ENCODE data around the gene MYO1E.

MYO1E gene

GRCh38 chr15:59372352-59373211, at the start of gene MYO1E:
MYO1E (minus strand) TSS chr15:59372871; CDS start chr15:59372500, 371 bp downstream.
- DNase-seq (ENCODE audit: extremely low read depth, low read depth) = peak; percentile 97
- no peak for TF ChIP-seq CTCF (IDR thresholded peaks at IDR 0.05; ENCODE audit: low read depth, low read length, missing control alignments)
- peak within 1 kb of the TSS; percentile 93 for H3K4me3 ChIP-seq (replicated peaks; ENCODE audit: low read depth, low read length)

GRCh38 chr15:59420986-59421618, 48.4 kb upstream of the MYO1E start:
- H3K4me3 ChIP-seq (replicated peaks; ENCODE audit: low read depth, low read length) = no peak overlapping the region
- TF ChIP-seq CTCF (IDR thresholded peaks at IDR 0.05; ENCODE audit: low read depth, low read length, missing control alignments) = no peak
- no peak for DNase-seq (ENCODE audit: extremely low read depth, low read depth)

- TF ChIP-seq CTCF (IDR thresholded peaks at IDR 0.05; ENCODE audit: low read depth, low read length, missing control alignments) = no peak
- H3K4me3 ChIP-seq (replicated peaks; ENCODE audit: low read depth, low read length) = no peak overlapping the region
- no peak for DNase-seq (ENCODE audit: extremely low read depth, low read depth)
Observed at GRCh38 chr15:59420108-59420507, 47.4 kb upstream of the MYO1E start.

- no peak overlapping the region for H3K4me3 ChIP-seq (replicated peaks; ENCODE audit: low read depth, low read length)
- no peak for DNase-seq (ENCODE audit: extremely low read depth, low read depth)
- TF ChIP-seq CTCF (IDR thresholded peaks at IDR 0.05; ENCODE audit: low read depth, low read length, missing control alignments) = no peak
Observed at GRCh38 chr15:59419170-59419569, 46.5 kb upstream of the MYO1E start.

- TF ChIP-seq CTCF (IDR thresholded peaks at IDR 0.05; ENCODE audit: low read depth, low read length, missing control alignments) = no peak
- H3K4me3 ChIP-seq (replicated peaks; ENCODE audit: low read depth, low read length) = no peak overlapping the region
- no peak for DNase-seq (ENCODE audit: extremely low read depth, low read depth)
Observed at GRCh38 chr15:59416816-59417215, 44.1 kb upstream of the MYO1E start.

GRCh38 chr15:59413577-59413976, 40.9 kb upstream of the MYO1E start:
- DNase-seq (ENCODE audit: extremely low read depth, low read depth) = no peak
- TF ChIP-seq CTCF (IDR thresholded peaks at IDR 0.05; ENCODE audit: low read depth, low read length, missing control alignments) = no peak
- H3K4me3 ChIP-seq (replicated peaks; ENCODE audit: low read depth, low read length) = no peak overlapping the region
